ENCODE measurements around the gene PDF. TPM values are rescaled to one million over a fixed set of nuclear protein-coding genes. Genes with fewer than 3 reads are reported as not detected.
"Not testable (repeated sequence)": the region's sequence is repeated elsewhere in the genome, so short reads cannot be mapped to it uniquely, and the experiment has no call there.

PDF gene
- polyA plus RNA-seq, 1 donor from 2014 or later: 20.1 TPM

- no peaks in the 10 kb centered on the region for H3K9me3 Mint-ChIP-seq
- peaks cover 0 to 2% (median 0%) of the 10 kb centered on the region in 3 donors for H3K4me1 Mint-ChIP-seq
- H3K4me3 Mint-ChIP-seq: no peak overlapping the region
- H3K27me3 Mint-ChIP-seq: no peaks in the 10 kb centered on the region
- H3K36me3 Mint-ChIP-seq: peaks cover 2% of the 10 kb centered on the region
- no peak overlapping the region for H3K27ac Mint-ChIP-seq
Observed at GRCh38 chr16:69294051-69294450, 36.3 kb downstream of the PDF start.

- H3K27me3 Mint-ChIP-seq: no peaks in the 10 kb centered on the region
- H3K27ac Mint-ChIP-seq: no peak overlapping the region
- H3K4me1 Mint-ChIP-seq: peaks cover 0 to 2% (median 0%) of the 10 kb centered on the region in 3 donors
- no peaks in the 10 kb centered on the region for H3K9me3 Mint-ChIP-seq
- H3K4me3 Mint-ChIP-seq: no peak overlapping the region
- no peaks in the 10 kb centered on the region for H3K36me3 Mint-ChIP-seq
Observed at GRCh38 chr16:69293401-69293800, 37.0 kb downstream of the PDF start.

GRCh38 chr16:69291657-69292056 lies 38.7 kb downstream of the PDF start:
- not testable (repeated sequence) for H3K4me1 Mint-ChIP-seq, H3K27ac Mint-ChIP-seq, H3K36me3 Mint-ChIP-seq

GRCh38 chr16:69286941-69287713 lies 43.3 kb downstream of the PDF start:
- H3K4me1 Mint-ChIP-seq: peaks cover 0 to 2% (median 1%) of the 10 kb centered on the region in 3 donors
- H3K4me3 Mint-ChIP-seq: no peak overlapping the region
- H3K9me3 Mint-ChIP-seq: no peaks in the 10 kb centered on the region
- H3K36me3 Mint-ChIP-seq: no peaks in the 10 kb centered on the region
- H3K27ac Mint-ChIP-seq: no peak overlapping the region
- no peaks in the 10 kb centered on the region for H3K27me3 Mint-ChIP-seq

More at GRCh38 chr16:69291657-69292056, 38.7 kb downstream of the PDF start:
- H3K4me3 Mint-ChIP-seq, H3K27me3 Mint-ChIP-seq, H3K9me3 Mint-ChIP-seq: not testable (repeated sequence)

GRCh38 chr16:69285240-69285639 lies 45.1 kb downstream of the PDF start:
- H3K27me3 Mint-ChIP-seq: no peaks in the 10 kb centered on the region
- no peaks in the 10 kb centered on the region for H3K9me3 Mint-ChIP-seq
- no peak overlapping the region for H3K4me3 Mint-ChIP-seq
- peaks cover 0 to 2% (median 1%) of the 10 kb centered on the region in 3 donors for H3K4me1 Mint-ChIP-seq
- no peaks in the 10 kb centered on the region for H3K36me3 Mint-ChIP-seq
- no peak overlapping the region for H3K27ac Mint-ChIP-seq

GRCh38 chr16:69283851-69284250 lies 46.5 kb downstream of the PDF start:
- Mint-ChIP-seq H3K27me3 (no peaks in the 10 kb centered on the region), H3K4me3 (no peak overlapping the region), H3K9me3 (no peaks in the 10 kb centered on the region), H3K27ac (no peak overlapping the region), H3K4me1 (peaks cover 0 to 2% (median 1%) of the 10 kb centered on the region in 3 donors), H3K36me3 (peaks cover 3% of the 10 kb centered on the region)

GRCh38 chr16:69277413-69277812 lies 53.0 kb downstream of the PDF start:
- H3K27me3 Mint-ChIP-seq: no peaks in the 10 kb centered on the region
- H3K9me3 Mint-ChIP-seq: no peaks in the 10 kb centered on the region
- H3K36me3 Mint-ChIP-seq: peaks cover 3% of the 10 kb centered on the region
- peaks cover 0 to 1% (median 0%) of the 10 kb centered on the region in 3 donors for H3K4me1 Mint-ChIP-seq
- H3K27ac Mint-ChIP-seq: no peak overlapping the region
- no peak overlapping the region for H3K4me3 Mint-ChIP-seq

Other genes with a start within 250 kb of the PDF start
- 0.09 TPM for gene HAS3, start 224.9 kb downstream of the PDF start, polyA plus RNA-seq
- 184 TPM for gene CHTF8, start 198.0 kb downstream of the PDF start, polyA plus RNA-seq
- gene UTP4, start 197.9 kb downstream of the PDF start, polyA plus RNA-seq: 55.0 TPM
- 3.8 TPM for gene SNTB2, start 143.4 kb downstream of the PDF start, polyA plus RNA-seq
- 46.3 TPM for gene VPS4A, start 19.2 kb downstream of the PDF start, polyA plus RNA-seq
- gene COG8, start 9.0 kb upstream of the PDF start, polyA plus RNA-seq: 42.9 TPM
- gene NIP7, start 9.2 kb upstream of the PDF start, polyA plus RNA-seq: 22.8 TPM
- gene TMED6, start 21.2 kb upstream of the PDF start, polyA plus RNA-seq: not detected
- 50.7 TPM for gene TERF2, start 55.4 kb upstream of the PDF start, polyA plus RNA-seq
- 98.9 TPM for gene CYB5B, start 94.0 kb upstream of the PDF start, polyA plus RNA-seq
- 9.5 TPM for gene NFAT5, start 235.4 kb upstream of the PDF start, polyA plus RNA-seq

All from IgD-negative memory B cell (primary cell).